KMS-11 (cell line): ENCODE data around the gene ACOXL.

ENCODE experiments used
- H2AFZ ChIP-seq: fragments of 200-600 bp; sonication (generic); 2 replicates; pipeline ENCODE4 v1.6.1; 2016; ENCODE audit warnings: antibody characterized with exemption, mixed run types, low read depth
- H3K27ac ChIP-seq: fragments of 200-600 bp; sonication (generic); 2 replicates; pipeline ENCODE4 v1.6.1; 2016; ENCODE audit warnings: mild to moderate bottlenecking, mixed run types
- H3K27me3 ChIP-seq: fragments of 200-600 bp; sonication (generic); 2 replicates; pipeline ENCODE4 v1.6.1; 2017; ENCODE audit warnings: mild to moderate bottlenecking, low read depth, mixed run types, moderate library complexity; ENCODE audit not compliant: insufficient read depth
- H3K36me3 ChIP-seq: fragments of 200-600 bp; sonication (generic); 2 replicates; pipeline ENCODE4 v1.6.1; 2017; ENCODE audit warnings: mild to moderate bottlenecking, mixed run types; ENCODE audit not compliant: insufficient read depth
- H3K4me1 ChIP-seq: fragments of 200-600 bp; sonication (generic); 2 replicates; pipeline ENCODE4 v1.6.1; 2016; ENCODE audit warnings: mild to moderate bottlenecking, low read depth, mixed run types; ENCODE audit not compliant: poor library complexity, severe bottlenecking
- H3K4me2 ChIP-seq: fragments of 200-600 bp; sonication (generic); 2 replicates; pipeline ENCODE4 v1.7.0; 2016; ENCODE audit warnings: mild to moderate bottlenecking, mixed run types
- H3K4me3 ChIP-seq: fragments of 200-600 bp; sonication (generic); IDR thresholded peaks from 2 replicates; pipeline ENCODE4 v1.6.1; 2017; ENCODE audit warnings: low read depth, low read length, mixed read lengths; ENCODE audit not compliant: insufficient read depth
- H3K79me2 ChIP-seq: fragments of 200-600 bp; sonication (generic); 2 replicates; pipeline ENCODE4 v1.6.1; 2016; ENCODE audit warnings: low read depth, mixed run types; ENCODE audit not compliant: insufficient read depth
- H3K9ac ChIP-seq: fragments of 200-600 bp; sonication (generic); 2 replicates; pipeline ENCODE4 v1.6.1; 2016; ENCODE audit warnings: mild to moderate bottlenecking, mixed run types
- H4K20me1 ChIP-seq: fragments of 200-600 bp; sonication (generic); 2 replicates; pipeline ENCODE4 v1.6.1; 2016; ENCODE audit warnings: mild to moderate bottlenecking, mixed run types; ENCODE audit not compliant: insufficient read depth
- TF ChIP-seq, protein P1 (sequence below): fragments of 200-600 bp; sonication (generic); conservative IDR thresholded peaks from 2 replicates; pipeline ENCODE4 v1.6.1; 2017; ENCODE audit warnings: low read depth, mild to moderate bottlenecking, antibody characterized with exemption, low read length, moderate library complexity, mixed read lengths

Gene ACOXL

DNA sequence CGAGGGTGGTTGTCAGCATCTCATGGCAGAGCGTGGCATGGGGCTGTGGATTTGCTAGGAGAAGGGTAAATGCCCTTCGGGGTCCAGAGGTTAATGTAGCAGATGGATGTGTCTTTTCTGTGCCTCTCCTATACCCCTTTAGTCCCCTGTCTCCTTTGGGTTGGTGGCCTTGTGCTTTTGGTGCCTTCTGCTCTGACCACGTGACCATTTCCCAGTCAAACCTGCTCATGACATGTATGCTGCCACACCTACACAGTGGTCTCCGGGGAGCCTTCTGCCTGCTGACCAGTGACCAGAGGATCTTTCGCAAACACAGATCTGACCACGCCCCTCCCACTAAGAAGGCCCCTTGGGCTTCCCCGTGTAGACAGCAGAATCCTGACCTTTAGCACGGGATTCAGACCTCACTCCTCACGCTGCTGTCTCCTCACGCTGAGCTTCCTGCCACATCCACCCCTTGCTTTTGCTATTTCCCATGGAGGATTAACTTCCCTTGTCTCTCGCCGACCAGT, 116.2 kb downstream of the ACOXL start:
- no peak overlapping the region for H3K4me2 ChIP-seq
- H3K4me1 ChIP-seq: peaks cover 10% of the 10 kb centered on the region
- no peak overlapping the region for H3K27ac ChIP-seq
- H3K79me2 ChIP-seq: no peaks in the 10 kb centered on the region
- TF ChIP-seq, protein P1, sequence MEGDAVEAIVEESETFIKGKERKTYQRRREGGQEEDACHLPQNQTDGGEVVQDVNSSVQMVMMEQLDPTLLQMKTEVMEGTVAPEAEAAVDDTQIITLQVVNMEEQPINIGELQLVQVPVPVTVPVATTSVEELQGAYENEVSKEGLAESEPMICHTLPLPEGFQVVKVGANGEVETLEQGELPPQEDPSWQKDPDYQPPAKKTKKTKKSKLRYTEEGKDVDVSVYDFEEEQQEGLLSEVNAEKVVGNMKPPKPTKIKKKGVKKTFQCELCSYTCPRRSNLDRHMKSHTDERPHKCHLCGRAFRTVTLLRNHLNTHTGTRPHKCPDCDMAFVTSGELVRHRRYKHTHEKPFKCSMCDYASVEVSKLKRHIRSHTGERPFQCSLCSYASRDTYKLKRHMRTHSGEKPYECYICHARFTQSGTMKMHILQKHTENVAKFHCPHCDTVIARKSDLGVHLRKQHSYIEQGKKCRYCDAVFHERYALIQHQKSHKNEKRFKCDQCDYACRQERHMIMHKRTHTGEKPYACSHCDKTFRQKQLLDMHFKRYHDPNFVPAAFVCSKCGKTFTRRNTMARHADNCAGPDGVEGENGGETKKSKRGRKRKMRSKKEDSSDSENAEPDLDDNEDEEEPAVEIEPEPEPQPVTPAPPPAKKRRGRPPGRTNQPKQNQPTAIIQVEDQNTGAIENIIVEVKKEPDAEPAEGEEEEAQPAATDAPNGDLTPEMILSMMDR: no peak
- no peaks in the 10 kb centered on the region for H3K27me3 ChIP-seq
- no peak overlapping the region for H3K9ac ChIP-seq
- H3K4me3 ChIP-seq: no peak overlapping the region
- H3K36me3 ChIP-seq: no peaks in the 10 kb centered on the region
- no peak overlapping the region for H2AFZ ChIP-seq
- no peaks in the 10 kb centered on the region for H4K20me1 ChIP-seq

- no peaks in the 10 kb centered on the region for H3K4me1 ChIP-seq
- H3K9ac ChIP-seq: no peak overlapping the region
- TF ChIP-seq, protein P1: no peak
- no peaks in the 10 kb centered on the region for H3K27me3 ChIP-seq
- no peaks in the 10 kb centered on the region for H3K79me2 ChIP-seq
- H2AFZ ChIP-seq: no peak overlapping the region
- H4K20me1 ChIP-seq: no peaks in the 10 kb centered on the region
- no peak overlapping the region for H3K4me2 ChIP-seq
- H3K36me3 ChIP-seq: no peaks in the 10 kb centered on the region
- no peak overlapping the region for H3K4me3 ChIP-seq
- H3K27ac ChIP-seq: no peak overlapping the region
These were observed 119.2 kb downstream of the ACOXL start for GRCh38 chr2:110851531-110851930.

DNA sequence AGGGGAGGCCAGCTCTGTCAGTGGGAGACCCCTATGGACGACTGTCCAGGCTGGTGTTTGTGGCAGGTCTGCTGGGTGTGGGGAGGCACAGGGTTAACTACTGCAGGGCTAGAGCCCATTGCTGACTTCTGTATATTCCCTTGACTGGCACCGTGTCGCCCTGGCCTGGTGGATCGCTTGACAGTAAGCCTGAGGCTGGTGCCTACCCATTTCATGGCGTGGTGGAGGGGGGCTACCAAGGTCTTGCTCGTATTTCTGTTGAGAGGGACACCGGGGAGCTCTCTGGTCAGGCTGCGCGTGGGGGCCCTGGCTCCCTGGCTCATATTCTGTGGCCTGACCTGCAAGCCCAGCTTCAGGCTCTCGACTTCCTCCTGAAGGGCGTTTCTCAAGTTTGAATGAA, 119.7 kb downstream of the ACOXL start:
- H2AFZ ChIP-seq: no peak overlapping the region
- H3K4me2 ChIP-seq: no peak overlapping the region
- peaks cover 2% of the 10 kb centered on the region for H3K4me1 ChIP-seq
- no peak overlapping the region for H3K4me3 ChIP-seq
- no peak overlapping the region for H3K27ac ChIP-seq
- TF ChIP-seq, protein P1: no peak
- H4K20me1 ChIP-seq: no peaks in the 10 kb centered on the region
- H3K36me3 ChIP-seq: no peaks in the 10 kb centered on the region
- no peak overlapping the region for H3K9ac ChIP-seq
- H3K79me2 ChIP-seq: no peaks in the 10 kb centered on the region
- no peaks in the 10 kb centered on the region for H3K27me3 ChIP-seq

- H3K27me3 ChIP-seq: no peaks in the 10 kb centered on the region
- H2AFZ ChIP-seq: no peak overlapping the region
- H3K4me2 ChIP-seq: no peak overlapping the region
- H4K20me1 ChIP-seq: no peaks in the 10 kb centered on the region
- H3K4me1 ChIP-seq: peaks cover 9% of the 10 kb centered on the region
- no peak overlapping the region for H3K27ac ChIP-seq
- TF ChIP-seq, protein P1: no peak
- no peak overlapping the region for H3K4me3 ChIP-seq
- no peaks in the 10 kb centered on the region for H3K36me3 ChIP-seq
- H3K79me2 ChIP-seq: no peaks in the 10 kb centered on the region
- no peak overlapping the region for H3K9ac ChIP-seq
These were observed 120.3 kb downstream of the ACOXL start for GRCh38 chr2:110852541-110853263.
